LNCaP clone FGC (cell line): Measurements from ENCODE around the gene CELF3.

ENCODE experiments used
- DNase-seq: peaks from one replicate; pipeline ENCODE4 v3.0.0-alpha.2; 2011; ENCODE audit warnings: low read depth
- H3K4me3 ChIP-seq: 2 replicates; pipeline ENCODE4 v1.5.1; 2011; ENCODE audit warnings: mild to moderate bottlenecking, low read depth, low read length, control low read depth
- TF ChIP-seq, protein P1 (sequence below): IDR thresholded peaks from 2 replicates; pipeline ENCODE4 v1.5.1; 2012; ENCODE audit warnings: mild to moderate bottlenecking; ENCODE audit not compliant: control insufficient read depth, insufficient read depth; ENCODE audit errors: extremely low read depth

Gene CELF3

DNA sequence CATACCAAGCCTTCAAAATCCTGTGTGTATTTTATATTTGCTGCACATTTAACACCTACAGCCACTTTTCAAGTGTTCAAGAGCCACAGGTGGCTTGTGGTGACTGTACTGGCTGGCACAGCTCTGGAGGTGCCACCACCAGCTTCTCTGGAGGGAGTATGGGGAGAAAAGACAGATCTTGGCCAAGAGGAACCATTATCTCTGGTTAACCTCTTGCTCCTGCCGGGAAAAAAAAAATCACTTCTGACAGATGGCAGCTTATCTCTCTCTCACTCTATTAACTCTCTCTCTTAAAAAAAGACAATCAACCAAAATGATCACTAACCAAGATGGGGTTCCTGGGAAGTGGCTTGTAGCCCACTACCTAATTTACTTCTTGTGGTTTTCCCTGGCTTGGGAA lies 3.5 kb upstream of the CELF3 start:
- no peak overlapping the region for H3K4me3 ChIP-seq

DNA sequence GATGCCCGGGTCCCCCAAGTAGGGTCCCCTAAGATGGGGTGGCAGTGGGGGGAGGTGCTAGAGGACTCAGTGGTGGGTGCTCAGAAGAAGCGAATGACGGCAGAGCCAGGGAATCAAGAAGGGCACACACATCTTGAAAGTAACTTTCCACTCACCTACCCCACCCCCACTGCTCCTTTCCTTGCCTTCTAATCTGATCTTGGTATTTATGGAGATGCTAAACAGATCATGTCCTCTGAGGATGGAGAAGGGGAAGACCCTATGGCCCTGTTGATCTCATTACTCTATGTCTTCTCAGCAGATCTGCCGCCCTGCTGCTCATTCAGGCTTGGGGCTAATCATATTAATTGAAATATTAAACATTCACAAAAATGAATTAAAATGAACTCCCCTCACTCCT lies 2.1 kb upstream of the CELF3 start:
- no peak for DNase-seq
- TF ChIP-seq, protein P1, sequence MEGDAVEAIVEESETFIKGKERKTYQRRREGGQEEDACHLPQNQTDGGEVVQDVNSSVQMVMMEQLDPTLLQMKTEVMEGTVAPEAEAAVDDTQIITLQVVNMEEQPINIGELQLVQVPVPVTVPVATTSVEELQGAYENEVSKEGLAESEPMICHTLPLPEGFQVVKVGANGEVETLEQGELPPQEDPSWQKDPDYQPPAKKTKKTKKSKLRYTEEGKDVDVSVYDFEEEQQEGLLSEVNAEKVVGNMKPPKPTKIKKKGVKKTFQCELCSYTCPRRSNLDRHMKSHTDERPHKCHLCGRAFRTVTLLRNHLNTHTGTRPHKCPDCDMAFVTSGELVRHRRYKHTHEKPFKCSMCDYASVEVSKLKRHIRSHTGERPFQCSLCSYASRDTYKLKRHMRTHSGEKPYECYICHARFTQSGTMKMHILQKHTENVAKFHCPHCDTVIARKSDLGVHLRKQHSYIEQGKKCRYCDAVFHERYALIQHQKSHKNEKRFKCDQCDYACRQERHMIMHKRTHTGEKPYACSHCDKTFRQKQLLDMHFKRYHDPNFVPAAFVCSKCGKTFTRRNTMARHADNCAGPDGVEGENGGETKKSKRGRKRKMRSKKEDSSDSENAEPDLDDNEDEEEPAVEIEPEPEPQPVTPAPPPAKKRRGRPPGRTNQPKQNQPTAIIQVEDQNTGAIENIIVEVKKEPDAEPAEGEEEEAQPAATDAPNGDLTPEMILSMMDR = no peak
- H3K4me3 ChIP-seq = no peak overlapping the region

More for the DNA sequence above, 3.5 kb upstream of the CELF3 start:
- TF ChIP-seq, protein P1 = no peak
- DNase-seq = no peak

DNA sequence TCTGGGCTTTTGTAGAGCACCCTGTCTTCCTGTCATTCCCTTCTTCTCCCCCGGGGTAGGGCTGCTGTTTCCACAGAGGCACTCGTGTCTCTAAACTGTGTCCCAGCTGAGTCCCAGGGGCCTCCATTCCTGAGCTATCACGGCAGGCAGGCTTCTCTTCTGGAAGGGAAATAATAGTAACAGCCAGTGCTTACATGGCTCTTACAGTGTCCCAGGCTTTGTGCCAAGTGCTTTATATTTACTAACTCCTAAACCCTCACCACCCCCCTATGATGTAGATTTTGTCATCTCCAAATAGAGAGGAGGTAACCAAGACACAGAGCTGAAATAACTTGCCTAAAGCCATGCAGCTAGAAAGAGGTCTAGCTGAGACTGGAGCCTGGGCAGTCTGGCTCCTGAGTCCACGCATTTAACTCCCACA lies 1.4 kb upstream of the CELF3 start:
- DNase-seq = no peak
- TF ChIP-seq, protein P1 = no peak
- H3K4me3 ChIP-seq = no peak overlapping the region

DNA sequence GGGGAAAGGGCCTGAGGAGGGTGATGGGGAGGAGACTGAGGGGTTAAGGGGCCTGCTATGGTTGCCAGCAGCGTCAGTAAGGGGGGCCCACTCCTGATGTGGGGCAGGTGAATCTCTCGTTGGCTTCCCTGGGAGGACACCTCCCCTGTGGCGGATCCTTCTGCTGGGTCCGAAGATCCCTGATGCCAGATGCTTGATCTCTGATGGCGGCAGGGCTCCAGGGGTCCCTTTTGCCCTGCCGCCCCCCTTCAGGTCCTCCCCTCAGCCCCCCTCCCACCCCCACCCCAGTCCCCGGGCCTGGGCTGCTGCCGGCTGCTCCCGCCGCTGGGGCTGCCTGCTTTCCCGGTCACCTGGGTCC lies 219 bp downstream of the CELF3 start:
- H3K4me3 ChIP-seq = no peak overlapping the region
- no peak for DNase-seq
- TF ChIP-seq, protein P1 = no peak

DNA sequence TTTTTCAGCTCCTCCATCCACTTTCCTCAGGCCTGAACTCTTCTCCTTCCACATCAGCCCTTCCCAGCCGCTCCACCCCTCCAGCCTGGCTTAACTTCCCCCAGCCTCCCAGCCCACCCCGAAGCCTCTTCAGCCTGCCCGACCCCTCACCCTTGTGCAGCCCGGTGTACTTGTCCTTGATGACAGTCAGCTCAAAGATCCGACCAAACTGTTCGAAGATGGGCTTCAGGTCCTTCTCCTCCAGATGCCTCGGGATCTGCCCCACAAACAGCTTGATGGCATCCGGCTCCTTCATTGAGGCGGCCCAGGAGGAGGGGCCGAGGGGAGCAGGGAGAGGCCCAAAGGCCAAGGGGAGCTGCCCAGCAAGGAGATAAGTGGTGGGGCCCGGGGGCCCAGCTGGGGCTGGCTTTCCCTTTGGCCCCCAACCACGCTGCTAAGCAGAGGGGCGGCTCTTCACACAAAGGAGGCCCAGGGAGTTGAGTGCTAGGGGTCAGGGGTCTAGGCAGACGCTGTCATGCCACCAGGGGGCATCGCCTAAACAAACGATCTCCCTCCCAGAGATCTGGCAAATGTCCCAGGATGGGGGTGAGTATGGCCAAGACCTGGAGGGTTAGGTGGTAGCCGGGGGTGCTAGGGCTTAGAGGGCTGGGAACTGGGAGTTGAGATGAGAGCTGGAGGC lies 738 bp downstream of the CELF3 start:
- no peak for DNase-seq
- TF ChIP-seq, protein P1 = no peak
- no peak overlapping the region for H3K4me3 ChIP-seq

DNA sequence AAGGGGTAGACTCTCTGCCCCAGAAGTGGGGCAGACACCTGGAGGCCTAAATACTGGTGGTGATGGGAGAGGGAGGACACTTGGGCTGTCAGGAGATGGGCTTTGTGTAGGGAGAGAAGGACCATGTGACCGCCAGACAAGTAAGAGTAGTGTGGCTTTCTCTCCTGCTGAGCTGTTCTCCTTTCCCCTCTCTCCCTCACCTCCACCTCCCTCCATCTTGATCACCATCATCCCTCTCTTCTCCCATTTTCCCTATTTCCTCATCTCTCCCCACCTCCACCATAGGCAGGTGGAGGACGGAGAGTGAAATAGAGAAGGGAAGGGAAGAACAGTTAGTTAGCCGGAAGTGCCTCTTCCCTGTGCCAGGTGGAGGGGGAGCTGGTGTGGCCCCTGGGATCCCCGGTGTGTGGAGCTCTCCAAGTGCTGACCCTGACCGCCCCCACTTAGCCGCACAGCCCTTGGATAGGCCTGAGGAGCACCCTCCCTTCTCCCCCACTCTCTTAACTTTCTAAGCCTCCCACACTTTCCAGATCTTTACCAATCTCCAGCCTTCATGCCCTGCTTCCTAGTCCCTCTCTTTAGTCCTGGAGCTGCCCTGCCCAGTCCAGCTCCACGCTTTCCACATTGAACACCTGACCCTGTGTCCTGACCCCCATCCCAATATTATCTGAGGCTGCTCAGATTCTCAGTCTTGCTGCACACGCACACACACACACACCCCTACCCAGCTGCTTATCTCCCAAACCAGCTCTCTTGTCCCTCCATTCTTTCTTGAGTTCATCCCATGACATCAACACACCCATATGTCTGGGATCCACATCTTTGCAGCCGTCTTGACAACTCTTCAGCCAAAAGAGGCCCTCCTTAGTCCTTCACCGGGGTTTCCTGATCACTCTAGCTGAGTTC lies 1.5 kb downstream of the CELF3 start:
- H3K4me3 ChIP-seq = no peak overlapping the region
- TF ChIP-seq, protein P1 = no peak
- no peak for DNase-seq
